ENCODE results near the gene CACNB4. TPM values are rescaled to one million over a fixed set of nuclear protein-coding genes. Genes with fewer than 3 reads are reported as not detected.

The CACNB4 gene
- total and polyA plus RNA-seq, 9 of the 15 experiments (the other 6 are each of a cell fraction or from before 2014, with no cell fraction given), result 0.01 to 0.20 (median 0.04) TPM; not detected in 1

DNA sequence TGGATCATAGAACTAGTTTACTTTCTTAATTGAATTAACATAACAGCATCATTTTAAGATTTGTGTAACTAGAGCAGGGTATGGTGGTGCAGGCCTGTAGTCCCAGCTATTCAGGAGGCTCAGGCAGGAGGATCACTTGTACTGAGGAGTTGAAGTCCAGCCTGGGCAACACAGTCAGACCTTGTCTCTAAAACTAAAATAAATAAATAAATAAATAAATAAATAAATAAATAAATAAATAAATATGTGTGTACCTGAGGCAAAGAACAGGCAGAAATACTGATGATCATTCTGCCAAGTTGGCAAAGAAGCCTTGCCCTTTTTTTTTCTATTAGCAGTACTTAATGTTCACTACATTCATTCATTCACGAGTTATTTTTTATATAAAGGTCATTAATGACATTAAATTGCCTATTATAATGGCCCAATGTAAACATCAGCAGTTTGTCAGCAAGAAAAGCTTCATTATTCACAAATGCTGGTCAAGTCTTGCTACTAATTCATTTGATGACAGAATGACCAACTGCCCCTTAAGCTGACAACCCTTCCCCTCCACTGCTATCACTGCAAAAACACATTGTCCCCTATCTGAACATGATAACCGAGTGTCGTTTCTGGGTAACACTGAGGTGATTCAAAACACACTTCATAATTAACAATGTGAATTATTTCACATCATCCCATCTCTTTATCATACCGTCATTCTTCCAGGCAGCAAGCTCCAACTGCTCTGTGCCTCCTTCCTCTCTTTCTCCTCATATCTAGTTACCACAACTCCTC, 309.6 kb downstream of the CACNB4 start (continued):
- no peak; the same call in 1 of the 2 replicates for TF ChIP-seq GATAD2B (IDR thresholded peaks at IDR 0.05; ENCODE audit: borderline replicate concordance)
- no peak for TF ChIP-seq TARDBP (IDR thresholded peaks at IDR 0.05)
- no peak for TF ChIP-seq ETS2 (tag; IDR thresholded peaks at IDR 0.05; ENCODE audit: borderline replicate concordance, poor library complexity, severe bottlenecking)
- no peak for TF ChIP-seq SP2 (IDR thresholded peaks at IDR 0.05; ENCODE audit: extremely low read depth, low read depth, low read length, poor library complexity, severe bottlenecking)
- TF ChIP-seq ZNF324 (CRISPR knock-in tag; IDR thresholded peaks at IDR 0.05), result no peak
- no peak for TF ChIP-seq ASH1L (IDR thresholded peaks at IDR 0.05; ENCODE audit: borderline replicate concordance, low read depth, partially characterized antibody)
- TF ChIP-seq ESRRB (CRISPR knock-in tag; IDR thresholded peaks at IDR 0.05; ENCODE audit: borderline replicate concordance), result no peak
- no peak for TF ChIP-seq FOXJ2 (tag; IDR thresholded peaks at IDR 0.05)
- TF ChIP-seq NBN (IDR thresholded peaks at IDR 0.05; ENCODE audit: low read depth), result 0 out of 2 replicates have a peak, but pooled peaks have one; percentile 36
- TF ChIP-seq BRD9 (IDR thresholded peaks at IDR 0.05; ENCODE audit: low read depth, partially characterized antibody), result peak; percentile 82
- TF ChIP-seq ARID2 (IDR thresholded peaks at IDR 0.05), result no peak
- no peak for TF ChIP-seq ZNF232 (CRISPR knock-in tag; IDR thresholded peaks at IDR 0.05)
- TF ChIP-seq GABPA (tag; conservative IDR thresholded peaks at IDR 0.05; ENCODE audit: low read depth), result no peak
- no peak for TF ChIP-seq NR2C1 (IDR thresholded peaks at IDR 0.05)
- TF ChIP-seq NR2C1 (tag; IDR thresholded peaks at IDR 0.05), result 0 out of 2 replicates have a peak, but pooled peaks have one; percentile 36
- no peak for TF ChIP-seq NELFE (IDR thresholded peaks at IDR 0.05; ENCODE audit: insufficient read depth, insufficient read length)
- no peak for TF ChIP-seq ZC3H8 (IDR thresholded peaks at IDR 0.05)
- no peak for TF ChIP-seq BMI1 (IDR thresholded peaks at IDR 0.05; ENCODE audit: low read length)
- TF ChIP-seq TAF9B (IDR thresholded peaks at IDR 0.05; ENCODE audit: partially characterized antibody), result peak; percentile 29
- no peak for TF ChIP-seq ZNF146 (CRISPR knock-in tag; IDR thresholded peaks at IDR 0.05; ENCODE audit: unreplicated experiment)
- TF ChIP-seq PTTG1 (tag; IDR thresholded peaks at IDR 0.05; ENCODE audit: low read depth), result no peak
- TF ChIP-seq, protein P1, sequence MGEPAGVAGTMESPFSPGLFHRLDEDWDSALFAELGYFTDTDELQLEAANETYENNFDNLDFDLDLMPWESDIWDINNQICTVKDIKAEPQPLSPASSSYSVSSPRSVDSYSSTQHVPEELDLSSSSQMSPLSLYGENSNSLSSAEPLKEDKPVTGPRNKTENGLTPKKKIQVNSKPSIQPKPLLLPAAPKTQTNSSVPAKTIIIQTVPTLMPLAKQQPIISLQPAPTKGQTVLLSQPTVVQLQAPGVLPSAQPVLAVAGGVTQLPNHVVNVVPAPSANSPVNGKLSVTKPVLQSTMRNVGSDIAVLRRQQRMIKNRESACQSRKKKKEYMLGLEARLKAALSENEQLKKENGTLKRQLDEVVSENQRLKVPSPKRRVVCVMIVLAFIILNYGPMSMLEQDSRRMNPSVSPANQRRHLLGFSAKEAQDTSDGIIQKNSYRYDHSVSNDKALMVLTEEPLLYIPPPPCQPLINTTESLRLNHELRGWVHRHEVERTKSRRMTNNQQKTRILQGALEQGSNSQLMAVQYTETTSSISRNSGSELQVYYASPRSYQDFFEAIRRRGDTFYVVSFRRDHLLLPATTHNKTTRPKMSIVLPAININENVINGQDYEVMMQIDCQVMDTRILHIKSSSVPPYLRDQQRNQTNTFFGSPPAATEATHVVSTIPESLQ (CRISPR knock-in tag; IDR thresholded peaks at IDR 0.05), result no peak
- peak; percentile 54; the same call in 1 of the 2 replicates for TF ChIP-seq ZNF175 (CRISPR knock-in tag; IDR thresholded peaks at IDR 0.05; ENCODE audit: low read depth)
- no peak for TF ChIP-seq U2AF2 (optimal IDR thresholded peaks at IDR 0.05; ENCODE audit: low read depth, low read length)
- peak; percentile 89 for TF ChIP-seq KLF16 (IDR thresholded peaks at IDR 0.05)
- no peak for TF ChIP-seq TOE1 (IDR thresholded peaks at IDR 0.05; ENCODE audit: borderline replicate concordance)
- TF ChIP-seq TOE1 (CRISPR knock-in tag; IDR thresholded peaks at IDR 0.05; ENCODE audit: borderline replicate concordance, low read depth), result no peak
- TF ChIP-seq ELF1 (tag; IDR thresholded peaks at IDR 0.05), result no peak
- peak; percentile 40 for TF ChIP-seq ZNF316 (IDR thresholded peaks at IDR 0.05)
- no peak for TF ChIP-seq SMARCA5 (IDR thresholded peaks at IDR 0.05)
- TF ChIP-seq HMG20B (CRISPR knock-in tag; IDR thresholded peaks at IDR 0.05), result no peak
- no peak for TF ChIP-seq TEAD2 (tag; IDR thresholded peaks at IDR 0.05)

Data from K562 (cell line).